Measurements from ENCODE around the gene PCNX2. TPM values are rescaled to one million over a fixed set of nuclear protein-coding genes. Genes with fewer than 3 reads are reported as not detected.

The PCNX2 gene
- total and polyA plus RNA-seq, 2 of the 8 experiments (the other 6 are each of a cell fraction or from before 2014, with no cell fraction given): 46.1 to 57.6 TPM

GRCh38 chr1:233315718-233316301 is 20.3 kb upstream of the PCNX2 start:
- WGBS, 2 experiments (ENCODE audit: extremely low coverage in 1 of 2, insufficient coverage in 1 of 2, insufficient read length in 1 of 2, insufficient replicate concordance in 2 of 2, low coverage in 1 of 2, low lambda C conversion rate in 2 of 2, missing lambda C conversion rate in 1 of 2): 87% methylated on average over 1 of the region's 1 CpG; no CpG with 5 or more reads in 1 of the 2 experiments
- Histone ChIP-seq H2BK15ac (ENCODE audit: low read length) (no peak overlapping the region), H3K23me2 (ENCODE audit: low read depth, low read length) (no peaks in the 10 kb centered on the region; the same call in 1 of the 2 replicates), H2BK12ac (ENCODE audit: low read depth, low read length) (no peak overlapping the region), H3K79me2 (ENCODE audit: control insufficient read depth in 1 of 2, insufficient read depth in 2 of 2, low read length in 2 of 2) (no peaks in the 10 kb centered on the region), H4K91ac (replicated peaks; ENCODE audit: insufficient read length, low read length) (no peak overlapping the region), H4K8ac (ENCODE audit: extremely low read depth, insufficient read depth, low read length) (no peak overlapping the region), H3K23ac (ENCODE audit: insufficient read length) (no peak overlapping the region), H3K4me1 (replicated peaks in 1 of 4; ENCODE audit: control insufficient read depth in 3 of 4, insufficient read depth in 4 of 4, low read length in 3 of 4) (peaks cover 0 to 3% (median 0%) of the 10 kb centered on the region in 4 experiments; a peak in 2 of 7 replicates), H3K4me3 (ENCODE audit: extremely low read depth in 1 of 4, insufficient read depth in 2 of 4, low read depth in 3 of 4, low read length in 4 of 4) (no peak overlapping the region), H4K5ac (ENCODE audit: insufficient read length, low read depth, low read length) (no peak overlapping the region), H3K27ac (ENCODE audit: low read depth, low read length) (no peak overlapping the region), H2BK5ac (ENCODE audit: low read depth, low read length) (no peak overlapping the region), H2BK120ac (replicated peaks; ENCODE audit: low read depth, low read length) (no peak overlapping the region), H3K4me2 (ENCODE audit: insufficient read depth in 1 of 2, low read depth in 2 of 2, low read length in 2 of 2) (no peak overlapping the region), H3K9me3 (ENCODE audit: insufficient read depth in 2 of 2, low read depth in 1 of 2, low read length in 1 of 2) (no peaks in the 10 kb centered on the region; a peak in 1 of 4 replicates), H3K18ac (ENCODE audit: extremely low read depth, low read length) (no peak overlapping the region), H3K9ac (replicated peaks in 1 of 4; ENCODE audit: extremely low read depth in 1 of 4, low read depth in 3 of 4, low read length in 3 of 4) (no peak overlapping the region), H4K20me1 (replicated peaks in 1 of 2; ENCODE audit: control insufficient read depth in 1 of 2, insufficient read depth in 2 of 2, low read length in 2 of 2) (no peaks in the 10 kb centered on the region), H2AK5ac (ENCODE audit: low read depth, low read length) (no peak overlapping the region), H2AFZ (ENCODE audit: low read length) (no peak overlapping the region), H2BK20ac (ENCODE audit: low read length) (no peak overlapping the region), H3K36me3 (ENCODE audit: control insufficient read depth in 2 of 4, insufficient read depth in 4 of 4, low read length in 3 of 4) (no peaks in the 10 kb centered on the region), H3K79me1 (ENCODE audit: low read depth, low read length) (no peaks in the 10 kb centered on the region), H3K4ac (replicated peaks; ENCODE audit: insufficient read length, low read depth, low read length) (no peak overlapping the region), H3K27me3 (replicated peaks in 1 of 4; ENCODE audit: control insufficient read depth in 3 of 4, extremely low read depth in 1 of 4, insufficient read depth in 3 of 4, low read length in 3 of 4) (no peaks in the 10 kb centered on the region), H3K56ac (replicated peaks; ENCODE audit: insufficient read length, low read depth, low read length) (no peak overlapping the region), H3K14ac (ENCODE audit: insufficient read length) (no peak overlapping the region)
- ChIA-PET CTCF (ENCODE audit: partially characterized antibody) (interaction anchor here (0.5 to 1.6 kb wide), 6 partner anchors 9 to 799 kb away, joined by 3 to 6 read pairs (median 4); no protein-coding TSS in a partner anchor), POLR2A (ENCODE audit: partially characterized antibody) (no interaction called here)
- TF ChIP-seq SUZ12 (IDR thresholded peaks at IDR 0.05; ENCODE audit: low read length) (no peak), GABPA (IDR thresholded peaks at IDR 0.05; ENCODE audit: borderline replicate concordance, insufficient read depth, low read length) (no peak), RXRA (IDR thresholded peaks at IDR 0.05; ENCODE audit: insufficient read depth, low read depth, low read length) (no peak), CHD2 (IDR thresholded peaks at IDR 0.05; ENCODE audit: low read length) (no peak)
- FAIRE-seq (no peak), DNase-seq (ENCODE audit: low read depth in 1 of 2, low spot score in 2 of 2) (no peak)
